Cardiac fibroblast (primary cell): ENCODE data around the gene INAVA.
"Not testable (repeated sequence)": the region's sequence is repeated elsewhere in the genome, so short reads cannot be mapped to it uniquely, and the experiment has no call there.

Experiments used
- DNase-seq, 2 donors: peaks; one replicate each; pipeline versions ENCODE4 v3.0.0 to v3.0.0-alpha.2; 2010; ENCODE audit warnings: low read depth in 2 of 2
- H3K4me3 ChIP-seq, 2 donors: replicated peaks in 1 of 2; 1 replicate in 1 of 2; 2 replicates in 1 of 2; pipeline ENCODE4 v1.5.1; 2011; ENCODE audit warnings: low read depth in 2 of 2, low read length in 2 of 2, mild to moderate bottlenecking in 2 of 2, moderate library complexity in 1 of 2
- CTCF ChIP-seq: IDR thresholded peaks from one replicate; pipeline ENCODE4 v1.5.1; 2011; ENCODE audit warnings: low read depth, mild to moderate bottlenecking, low read length, inconsistent platforms

INAVA gene

GRCh38 chr1:200934676-200935245 is 40.1 kb downstream of the INAVA start:
- H3K4me3 ChIP-seq = no peak overlapping the region
- no peak for DNase-seq
- TF ChIP-seq CTCF = no peak

GRCh38 chr1:200935286-200935962 is 40.7 kb downstream of the INAVA start:
- H3K4me3 ChIP-seq, DNase-seq: not testable (repeated sequence)

GRCh38 chr1:200938955-200939354 is 44.3 kb downstream of the INAVA start:
- H3K4me3 ChIP-seq = no peak overlapping the region
- DNase-seq = peak; percentile 7 to 8
- no peak for TF ChIP-seq CTCF

GRCh38 chr1:200945111-200945510 is 50.4 kb downstream of the INAVA start:
- TF ChIP-seq CTCF = no peak
- no peak for DNase-seq
- H3K4me3 ChIP-seq = no peak overlapping the region

GRCh38 chr1:200947059-200947566 is 52.4 kb downstream of the INAVA start:
- no peak for DNase-seq
- no peak for TF ChIP-seq CTCF

GRCh38 chr1:200949626-200950025 is 54.9 kb downstream of the INAVA start:
- no peak for TF ChIP-seq CTCF
- no peak overlapping the region for H3K4me3 ChIP-seq

More at GRCh38 chr1:200947059-200947566, 52.4 kb downstream of the INAVA start:
- H3K4me3 ChIP-seq = no peak overlapping the region

GRCh38 chr1:200951016-200951415 is 56.3 kb downstream of the INAVA start:
- H3K4me3 ChIP-seq = no peak overlapping the region
- no peak for TF ChIP-seq CTCF
- peak in 1 of 2 donors; percentile 6 for DNase-seq

More at GRCh38 chr1:200949626-200950025, 54.9 kb downstream of the INAVA start:
- DNase-seq = no peak
